G401 (cell line): ENCODE results near the gene EEF1AKMT2. TPM values are rescaled to one million over a fixed set of nuclear protein-coding genes. Genes with fewer than 3 reads are reported as not detected.

Experiments
- DNase-seq: peaks from one replicate; pipeline ENCODE4 v3.0.0-alpha.2; 2015; ENCODE audit warnings: low spot score
- in situ Hi-C: cut with HindIII; loops from 2 replicates; pipeline ENCODE4 v1.10.0; 2016; ENCODE audit warnings: low sequenced_read_pairs, mixed read lengths
- total RNA-seq: library from RNA; depleted of rRNA; stranded (reverse); fragments of >200 nt; shearing (Covaris generic); gene quantifications from 2 replicates; pipeline ENCODE4 v1.2.3, GENCODE V29; 2014

The EEF1AKMT2 gene
- total RNA-seq, 1 experiment from 2014 or later = 35.8 TPM

DNA sequence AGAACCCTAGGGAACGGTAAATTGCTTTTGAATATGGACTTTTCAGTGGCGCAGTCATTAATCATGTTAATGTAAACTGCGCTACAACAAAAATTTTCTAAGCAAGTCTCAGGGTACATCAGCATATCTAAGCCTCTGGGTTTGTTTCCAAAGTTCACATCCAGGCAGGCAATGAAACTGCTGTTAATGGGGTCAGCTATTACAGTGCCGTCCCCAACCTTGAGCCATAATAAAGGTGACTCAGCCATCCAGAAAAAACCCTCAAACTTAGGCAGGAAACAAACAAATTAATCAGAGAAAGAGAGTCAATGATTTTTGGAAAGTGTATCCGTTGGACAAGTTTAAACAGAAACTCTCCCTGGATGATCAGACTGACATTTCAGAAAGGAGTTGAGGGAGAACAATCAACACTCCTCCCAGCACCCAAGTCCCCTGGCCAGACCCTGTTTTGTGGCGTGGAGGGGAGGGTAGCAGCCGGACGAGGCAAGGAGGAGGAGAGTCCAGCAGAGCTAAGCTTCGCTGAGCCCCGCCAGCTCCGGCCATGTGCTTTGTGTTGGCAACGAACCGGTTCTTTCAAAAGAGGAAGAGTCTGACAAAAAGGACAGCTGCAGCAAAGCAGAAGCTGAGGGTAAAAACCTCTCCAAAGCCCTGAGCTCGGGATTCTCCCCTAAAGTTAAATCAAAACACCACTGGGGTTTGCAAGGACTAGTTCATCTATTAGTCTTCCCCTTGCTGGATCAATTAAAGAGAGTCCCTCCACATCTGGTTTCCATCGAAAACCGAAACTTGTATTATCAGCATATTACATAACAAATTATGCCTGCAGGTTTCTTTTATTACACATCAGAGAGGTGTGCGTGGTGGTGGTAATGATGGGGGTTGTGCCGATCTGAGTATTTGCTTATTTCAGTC, 51.1 kb downstream of the EEF1AKMT2 start:
- DNase-seq = peak; percentile 67
- in situ Hi-C loops = no loop called here

GRCh38 chr10:124739986-124740368, 51.7 kb downstream of the EEF1AKMT2 start:
- in situ Hi-C loops = no loop called here
- DNase-seq = no peak

GRCh38 chr10:124739119-124739921, 52.4 kb downstream of the EEF1AKMT2 start:
- peak; percentile 78 for DNase-seq
- in situ Hi-C loops = no loop called here

- in situ Hi-C loops = no loop called here
Observed at GRCh38 chr10:124738441-124738840, 53.2 kb downstream of the EEF1AKMT2 start.

DNA sequence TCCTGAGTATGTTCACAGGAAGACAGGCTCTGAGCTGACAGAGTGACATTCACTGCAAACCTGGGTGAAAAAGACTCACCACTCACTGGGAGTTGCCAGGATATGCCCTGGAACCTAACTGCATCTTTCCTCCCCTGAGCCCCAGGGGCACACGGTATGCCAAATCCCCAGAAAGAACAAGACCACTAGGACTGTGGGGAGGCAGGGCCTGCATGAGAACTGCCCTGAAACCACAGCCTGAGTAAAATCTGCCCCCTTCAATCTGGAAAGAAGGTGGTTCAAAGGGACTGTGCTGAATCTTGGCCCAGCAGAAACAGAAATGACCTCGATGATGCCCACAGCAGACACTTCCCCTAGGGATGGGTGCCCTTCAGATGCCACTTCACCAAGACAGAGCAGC, 54.0 kb downstream of the EEF1AKMT2 start:
- in situ Hi-C loops = no loop called here
- DNase-seq = no peak

More at GRCh38 chr10:124738441-124738840, 53.2 kb downstream of the EEF1AKMT2 start:
- peak; percentile 89 for DNase-seq

DNA sequence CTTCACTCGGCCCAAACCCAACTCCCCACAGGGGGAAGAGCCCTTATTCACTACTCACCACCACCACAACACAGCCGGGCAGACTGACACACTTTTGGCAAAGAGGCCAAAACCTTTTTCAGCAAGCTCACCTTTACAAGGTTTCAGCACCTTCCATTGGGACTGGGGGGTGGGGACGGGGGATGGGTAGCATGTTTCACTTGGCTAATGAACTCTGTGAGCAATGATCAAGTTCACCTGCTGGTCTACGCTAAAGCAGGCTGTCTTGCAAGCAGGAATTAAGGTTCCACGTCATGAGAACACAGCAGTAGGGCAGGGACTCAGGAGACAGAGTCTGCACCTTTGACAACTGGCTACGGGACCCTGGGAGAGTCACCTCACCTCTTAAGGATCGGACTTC, 54.5 kb downstream of the EEF1AKMT2 start:
- DNase-seq = no peak

DNA sequence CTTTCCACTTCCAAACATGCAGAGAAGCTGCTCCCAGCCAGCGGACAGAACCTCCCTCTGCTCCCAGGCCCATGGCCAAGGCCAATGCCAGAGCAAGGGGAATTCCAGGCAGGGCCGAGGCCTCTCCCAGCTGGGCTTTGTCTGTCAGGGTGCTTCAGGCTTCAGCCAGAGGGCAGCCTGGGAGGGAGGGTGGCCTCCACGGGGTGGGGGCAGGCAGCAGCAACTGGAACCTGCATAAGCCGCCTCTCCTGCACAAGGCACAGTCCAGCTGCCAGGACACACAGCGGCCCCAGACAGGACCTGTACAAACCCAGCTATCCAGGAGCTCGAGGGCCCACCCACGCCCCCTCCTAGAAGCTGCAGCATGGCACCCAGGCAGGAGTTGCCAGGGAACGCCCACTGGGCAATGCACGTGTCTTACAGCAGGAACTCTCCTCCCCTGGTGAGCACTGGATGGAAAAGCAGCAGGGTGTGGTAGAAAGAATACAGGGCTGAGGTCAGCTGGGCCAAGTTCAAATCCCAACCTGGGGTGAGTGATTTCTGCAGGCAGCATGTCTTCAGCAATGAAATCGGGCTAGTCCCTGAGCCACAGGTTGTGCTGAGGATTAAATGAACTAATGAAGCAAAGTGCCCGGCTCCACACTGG, 55.1 kb downstream of the EEF1AKMT2 start:
- in situ Hi-C loops = no loop called here

More for the DNA sequence above, 54.5 kb downstream of the EEF1AKMT2 start:
- in situ Hi-C loops = no loop called here

GRCh38 chr10:124735491-124736286, 56.0 kb downstream of the EEF1AKMT2 start:
- in situ Hi-C loops = no loop called here
- DNase-seq = no peak

More for the DNA sequence above, 55.1 kb downstream of the EEF1AKMT2 start:
- no peak for DNase-seq

- in situ Hi-C loops = no loop called here
- DNase-seq = no peak
Observed at GRCh38 chr10:124734311-124735166, 57.1 kb downstream of the EEF1AKMT2 start.

DNA sequence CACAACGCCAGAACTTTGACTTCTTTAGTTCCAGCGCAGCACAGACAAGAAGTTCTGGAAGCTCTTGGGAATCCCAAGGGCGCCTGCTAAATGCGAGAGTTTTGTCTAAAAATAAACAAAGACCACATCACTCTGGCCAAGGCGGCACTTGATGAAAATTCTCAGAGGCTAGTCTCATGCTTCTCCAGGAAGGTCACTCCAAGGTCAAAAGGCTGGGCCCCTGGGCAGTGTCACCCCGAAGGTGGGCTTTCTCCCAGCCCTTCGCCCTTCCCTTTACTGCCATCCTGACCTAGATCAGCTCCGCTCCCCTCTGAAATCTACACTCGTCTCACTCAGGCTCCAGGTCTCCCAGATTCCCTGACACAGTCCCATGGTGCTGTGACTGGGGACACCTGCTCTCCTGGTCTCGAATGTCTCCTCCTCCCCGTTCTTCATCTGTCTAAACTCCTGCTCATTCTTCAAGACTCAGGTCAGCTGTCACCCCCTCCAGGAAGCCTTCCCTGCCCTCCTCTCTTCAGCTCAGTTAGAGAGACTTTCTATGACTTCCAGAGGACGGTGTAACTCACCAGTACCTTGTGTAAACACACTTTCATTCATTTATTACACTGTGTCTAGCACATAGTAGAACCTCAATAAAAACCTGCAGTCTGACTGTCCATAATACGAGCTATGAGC, 58.0 kb downstream of the EEF1AKMT2 start:
- in situ Hi-C loops = no loop called here
- no peak for DNase-seq

DNA sequence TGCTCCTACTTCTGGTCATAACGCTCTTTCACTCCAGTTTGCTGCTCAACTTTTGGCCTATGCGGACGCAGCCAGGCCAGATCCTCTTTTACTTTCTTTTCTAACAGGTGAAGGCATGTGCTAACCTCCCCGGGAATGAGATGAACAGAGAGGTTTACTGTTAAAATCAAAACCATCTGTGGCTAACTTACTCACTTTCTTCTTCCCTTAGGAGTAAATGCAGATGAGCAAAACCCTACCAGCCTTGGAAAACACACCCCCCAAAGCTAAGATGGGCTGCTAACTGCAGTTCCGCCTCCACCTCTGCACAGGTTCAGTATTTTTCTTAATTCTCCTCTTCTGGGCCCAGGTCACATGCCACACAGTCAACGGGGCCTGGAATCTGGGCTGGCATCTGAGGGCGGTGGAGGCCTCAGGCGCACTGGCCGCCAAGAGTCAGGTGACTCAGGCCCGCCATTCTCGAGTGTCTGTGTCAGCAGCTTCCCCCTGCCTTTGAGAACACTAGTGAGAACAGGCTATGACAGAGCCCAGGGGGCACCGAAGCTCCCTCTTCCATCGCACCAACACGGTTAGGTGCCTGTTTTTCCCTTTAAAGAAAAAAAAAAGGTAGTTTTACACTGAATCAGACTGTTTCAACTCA, 58.6 kb downstream of the EEF1AKMT2 start:
- DNase-seq = no peak
- in situ Hi-C loops = no loop called here

- no peak for DNase-seq
- in situ Hi-C loops = no loop called here
Observed at GRCh38 chr10:124731551-124731950, 60.1 kb downstream of the EEF1AKMT2 start.

- in situ Hi-C loops = no loop called here
Observed at GRCh38 chr10:124730790-124731189, 60.9 kb downstream of the EEF1AKMT2 start.

DNA sequence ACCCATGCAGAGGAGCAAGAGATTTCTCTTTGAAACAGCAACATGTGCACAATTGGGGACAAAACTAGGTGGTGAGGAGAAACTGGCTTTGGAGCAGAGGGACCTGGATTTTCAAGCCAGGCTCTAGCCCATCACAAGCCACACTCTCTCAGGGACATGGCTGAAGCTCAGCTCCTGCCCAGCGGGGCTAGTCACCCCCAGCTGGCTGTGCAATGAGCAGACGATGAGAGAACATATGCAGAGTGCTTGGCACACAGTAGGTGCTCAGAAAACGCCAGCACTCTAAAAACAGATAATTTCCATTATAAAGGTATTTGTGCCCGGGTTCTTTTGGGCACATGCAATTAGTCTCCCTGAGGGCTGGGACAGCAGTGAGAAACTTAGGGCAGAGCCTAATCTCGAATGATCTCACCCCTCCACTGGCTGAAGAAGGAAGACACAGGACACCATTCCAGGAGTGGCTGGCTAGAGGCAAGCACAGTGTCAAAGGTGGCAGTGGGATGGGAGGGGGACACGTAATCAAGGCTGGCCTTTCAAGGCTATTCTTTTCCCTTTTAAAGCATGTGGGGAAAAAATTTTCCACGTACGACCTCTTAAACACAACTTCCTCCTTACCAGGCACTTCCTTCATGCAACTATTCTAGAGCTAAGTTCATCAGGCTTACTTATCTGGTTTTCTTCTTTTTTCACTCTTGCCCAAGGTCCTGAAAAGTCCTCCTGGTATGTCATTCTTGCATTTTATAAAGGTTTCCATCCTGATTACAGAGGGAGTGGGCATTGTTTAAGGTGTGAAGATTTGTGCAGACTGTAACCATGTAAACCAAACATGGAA, 62.6 kb downstream of the EEF1AKMT2 start:
- in situ Hi-C loops = no loop called here
- DNase-seq = no peak

More at GRCh38 chr10:124730790-124731189, 60.9 kb downstream of the EEF1AKMT2 start:
- no peak for DNase-seq

GRCh38 chr10:124728071-124728829, 63.4 kb downstream of the EEF1AKMT2 start:
- in situ Hi-C loops = no loop called here
- no peak for DNase-seq
